Daoy (cell line): ENCODE measurements around the gene ZNF831. TPM values are rescaled to one million over a fixed set of nuclear protein-coding genes. Genes with fewer than 3 reads are reported as not detected.
A peak's percentile ranks its signal among the peaks of the same experiment; 100 is the strongest.

ENCODE experiments used
- DNase-seq: peaks from one replicate; pipeline ENCODE4 v3.0.0-alpha.2; 2015; ENCODE audit warnings: low read depth
- total RNA-seq: library from RNA; depleted of rRNA; stranded (reverse); fragments of >200 nt; shearing (Covaris generic); gene quantifications from 2 replicates; pipeline ENCODE4 v1.2.3, GENCODE V29; 2014

Gene ZNF831
- total RNA-seq, 1 experiment from 2014 or later = not detected

DNA sequence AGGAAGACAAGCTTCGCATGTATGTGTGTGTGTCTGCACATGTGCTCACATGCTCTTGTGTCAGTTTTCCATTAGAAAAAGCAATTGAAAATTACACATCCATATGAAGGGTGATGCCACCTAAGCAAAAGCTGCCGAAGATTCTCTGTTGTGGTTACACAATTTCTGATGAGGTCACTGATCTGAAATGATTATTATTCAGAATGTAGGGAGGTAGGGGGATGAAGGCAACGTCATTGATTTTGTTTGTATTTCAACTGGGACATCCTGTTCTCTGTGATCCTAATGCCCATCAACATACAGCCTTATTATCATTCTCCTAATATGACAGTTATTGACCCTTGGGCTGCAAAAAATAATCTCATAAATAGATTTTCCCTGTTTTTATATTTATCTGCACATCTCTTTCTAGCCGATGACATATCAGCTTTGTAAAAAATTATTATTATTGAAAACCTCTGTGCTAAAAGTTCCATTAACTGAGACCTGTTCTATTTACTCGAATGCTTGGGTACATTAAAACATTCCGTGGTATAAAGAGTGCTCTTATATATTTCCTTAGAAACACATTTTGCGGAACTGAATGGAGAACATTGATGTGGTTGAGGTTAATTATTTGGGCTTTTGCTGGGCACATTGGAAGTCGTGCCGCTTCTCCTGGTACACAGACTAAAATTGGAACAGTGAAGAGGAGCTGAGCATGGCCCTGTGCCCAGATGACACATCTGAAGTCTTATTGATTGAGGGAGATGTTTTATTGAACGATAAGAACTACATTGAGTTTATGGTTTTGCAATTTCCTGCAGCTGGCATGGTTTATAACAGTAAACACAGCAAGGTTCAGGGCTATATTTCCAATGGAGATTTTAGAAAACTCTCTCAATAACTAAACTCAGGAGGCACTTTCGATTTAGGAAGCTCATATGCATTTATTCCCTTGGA lies 51.3 kb downstream of the ZNF831 start:
- no peak for DNase-seq

DNA sequence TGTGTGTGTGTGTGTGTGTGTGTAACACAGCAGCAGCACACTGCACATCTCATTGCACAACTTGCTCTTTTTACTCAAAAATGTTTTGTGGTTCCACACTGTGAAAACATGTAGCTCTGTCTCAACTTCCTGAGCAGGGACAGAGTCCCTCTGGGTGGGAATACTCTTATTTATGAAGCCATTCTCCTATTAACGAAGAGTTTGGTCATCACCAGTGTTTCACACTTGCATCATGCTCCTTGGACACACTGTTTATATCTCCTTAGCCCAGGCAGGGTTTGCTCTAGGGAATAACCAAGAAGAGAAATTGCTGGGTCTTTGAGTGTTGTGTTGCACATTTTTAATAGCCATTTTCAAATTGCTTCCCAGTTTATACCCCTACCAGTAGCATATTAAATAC lies 53.6 kb downstream of the ZNF831 start:
- no peak for DNase-seq

DNA sequence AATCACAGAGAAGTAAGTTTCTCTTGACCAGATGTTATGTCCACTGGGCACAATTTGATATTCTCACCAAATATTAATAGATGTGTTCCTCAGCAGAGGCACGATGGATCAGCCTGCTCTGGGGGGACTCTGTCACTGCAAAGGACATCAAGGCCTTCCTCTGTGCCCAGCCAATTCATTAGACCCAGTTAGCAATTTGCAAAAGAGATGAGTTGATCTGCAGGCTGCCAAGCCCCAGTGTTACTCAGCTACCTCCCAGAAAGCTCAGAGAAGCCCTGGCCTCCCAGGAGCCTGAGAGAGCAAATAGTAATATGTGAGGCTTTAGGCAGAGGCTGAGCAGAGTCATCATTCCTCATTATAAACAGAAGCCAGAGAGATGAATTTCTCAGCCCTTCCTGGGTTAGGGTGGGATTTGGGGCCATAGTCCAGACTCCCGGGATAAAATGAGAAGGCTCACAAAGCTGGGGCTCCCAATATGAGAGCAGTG lies 54.2 kb downstream of the ZNF831 start:
- peak; percentile 41 for DNase-seq

DNA sequence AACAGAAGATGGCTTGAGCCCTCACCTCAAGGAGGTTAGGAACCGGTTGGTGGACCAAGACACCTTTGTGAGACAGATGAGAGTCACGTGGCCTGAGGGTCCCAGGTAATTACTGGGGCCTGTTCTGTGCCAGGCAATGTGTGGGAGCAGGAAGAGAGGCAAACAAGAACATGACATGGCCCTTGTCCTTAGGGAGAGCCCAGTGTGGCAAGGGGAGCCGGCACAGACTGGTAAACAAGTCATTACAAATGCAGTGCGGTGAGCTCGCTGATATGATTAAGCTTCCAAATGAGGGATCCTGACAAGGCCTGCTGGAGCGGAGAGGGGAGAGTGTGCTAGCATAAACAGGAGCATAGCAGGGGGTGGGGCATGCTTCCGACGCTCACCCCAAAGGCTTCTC lies 55.6 kb downstream of the ZNF831 start:
- no peak for DNase-seq

DNA sequence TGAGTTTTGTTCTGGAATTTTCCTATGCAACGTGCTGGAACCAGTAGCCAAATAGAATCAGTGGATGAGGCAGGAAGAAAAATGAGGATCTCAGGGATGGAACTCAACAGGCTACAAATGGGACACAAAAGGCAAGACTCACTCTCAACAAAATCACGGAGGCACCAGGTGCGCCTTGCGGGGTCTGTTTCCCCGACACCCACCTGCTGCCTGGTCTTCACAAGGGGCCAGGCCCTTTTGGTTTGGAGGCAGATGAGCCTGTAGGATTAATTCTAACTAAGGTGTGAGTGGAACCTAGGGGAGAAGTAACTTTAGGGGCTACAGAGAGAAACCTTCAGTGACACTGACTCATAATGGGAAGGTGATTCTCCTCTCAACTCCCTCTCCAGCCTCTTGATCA lies 56.5 kb downstream of the ZNF831 start:
- DNase-seq = no peak

DNA sequence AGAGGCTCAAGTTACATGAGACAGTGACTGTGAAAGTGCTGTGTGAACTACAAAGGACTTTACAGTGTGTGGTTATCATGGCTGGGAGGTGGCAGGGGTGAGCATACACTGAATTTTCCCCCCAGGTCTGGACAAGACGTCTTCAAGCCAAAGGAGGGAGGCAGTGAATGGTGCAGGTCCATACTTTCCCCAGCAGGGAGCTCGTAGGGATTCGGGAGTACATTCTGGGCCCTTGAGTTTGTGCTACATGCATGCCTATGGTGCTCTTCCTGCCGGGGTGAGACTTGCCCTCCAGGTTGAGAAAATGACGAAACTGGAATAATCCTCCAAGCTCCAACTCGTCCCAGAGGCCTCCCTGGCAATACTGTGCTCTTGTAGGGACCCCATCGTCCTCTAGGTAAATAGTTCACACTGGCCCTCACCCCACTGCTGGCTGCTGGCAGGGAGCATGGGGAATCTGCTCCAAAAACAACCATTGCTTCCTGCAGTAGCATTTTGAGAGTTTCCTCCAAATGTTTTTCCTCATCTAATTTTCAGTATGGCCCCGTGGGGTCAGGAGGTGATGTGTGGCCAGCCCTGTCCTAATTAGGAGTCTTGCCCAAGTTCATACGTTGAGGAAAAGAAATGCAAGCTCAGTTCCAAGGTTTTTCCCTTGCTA lies 57.6 kb downstream of the ZNF831 start:
- DNase-seq = peak; percentile 19

DNA sequence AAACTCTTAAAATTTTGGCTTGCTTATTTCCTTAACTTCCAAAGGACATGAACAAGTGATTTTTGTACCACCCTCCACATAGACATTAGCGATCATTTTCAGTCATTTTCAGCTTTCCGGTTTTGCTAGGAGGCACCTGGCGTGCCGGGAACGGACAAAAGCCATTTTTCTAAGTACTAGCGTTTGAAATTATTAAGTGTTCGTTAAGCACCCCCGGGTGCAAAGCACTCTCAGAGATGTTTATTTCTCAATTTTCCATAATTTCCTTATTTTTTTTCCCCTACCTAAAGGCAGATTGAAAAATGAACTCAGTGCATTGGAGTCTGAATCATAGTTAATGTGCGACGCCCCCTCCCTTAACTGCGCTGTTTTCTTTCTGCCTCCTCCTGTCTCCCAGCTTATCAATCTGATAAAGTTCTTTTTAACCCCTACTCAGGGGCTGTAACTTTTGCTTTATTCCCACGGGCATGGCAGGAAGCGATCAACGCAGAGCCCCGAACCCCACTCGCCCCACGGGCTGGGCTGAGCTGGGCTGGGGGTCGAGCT lies 58.2 kb downstream of the ZNF831 start:
- no peak for DNase-seq

DNA sequence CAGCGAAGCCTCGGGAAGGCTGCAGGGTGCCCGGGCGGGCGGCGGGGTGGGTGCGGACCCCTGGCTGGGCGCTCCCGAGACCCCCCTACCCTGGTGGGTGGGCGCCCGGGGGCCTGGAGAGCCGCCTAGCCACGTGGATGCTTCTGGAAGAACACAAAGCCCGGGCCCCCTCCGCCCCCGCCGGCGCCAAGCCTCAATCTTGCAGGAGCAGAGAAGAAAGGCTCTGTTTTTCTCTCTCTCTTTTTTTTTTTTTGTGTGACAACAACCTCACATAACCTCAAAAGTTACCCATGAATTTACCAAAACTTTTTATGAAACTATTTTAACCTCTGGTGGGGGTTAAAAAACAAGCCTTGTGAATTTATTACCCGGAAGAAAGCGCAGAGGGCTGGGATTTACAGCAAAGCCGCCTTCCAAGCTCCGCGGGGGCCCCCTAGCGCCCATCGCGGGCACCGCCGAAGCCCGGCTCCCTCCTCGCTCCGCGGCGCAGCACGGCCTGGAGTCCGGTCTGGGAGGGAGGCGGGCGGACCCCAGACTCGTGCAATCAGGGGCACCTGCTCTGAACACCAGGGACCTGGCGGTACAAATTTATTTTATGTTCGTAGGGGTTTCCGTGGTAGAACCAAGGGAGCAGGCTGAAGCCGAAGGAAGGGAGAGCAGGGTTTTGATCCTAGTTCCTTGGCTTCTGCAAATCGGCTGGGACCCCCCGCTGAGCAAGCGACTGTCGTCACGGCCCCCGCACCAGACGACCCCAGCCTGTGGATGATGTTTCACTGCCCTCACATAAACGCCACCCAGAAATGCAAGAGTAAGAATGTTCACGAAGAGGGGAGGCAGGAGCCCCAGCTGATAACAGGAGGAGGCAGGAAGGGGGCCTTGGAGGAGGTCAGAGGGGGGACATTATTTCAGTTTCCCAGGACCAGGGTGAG lies 58.9 kb downstream of the ZNF831 start:
- DNase-seq = peak; percentile 77

DNA sequence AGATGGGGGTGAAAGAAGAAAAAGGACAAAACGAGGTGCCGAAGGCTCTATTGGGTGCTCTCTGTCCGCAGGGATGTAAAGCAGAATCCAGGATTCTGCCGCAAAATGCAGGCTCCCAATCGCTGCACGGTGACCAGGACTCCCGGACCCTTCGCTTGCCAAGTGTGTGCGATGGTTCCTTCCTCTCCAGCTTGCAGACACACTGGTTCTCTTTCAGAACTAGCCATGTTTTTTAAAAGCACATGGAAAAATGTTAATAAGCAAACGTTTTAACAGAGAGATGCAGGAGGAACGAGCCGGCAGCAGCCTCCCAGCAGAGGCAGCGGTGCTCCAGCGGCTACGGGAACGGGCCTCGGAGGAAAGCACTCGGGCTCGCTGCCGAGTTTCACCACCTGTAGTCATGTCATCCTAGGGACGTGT lies 59.6 kb downstream of the ZNF831 start:
- DNase-seq = peak; percentile 36

DNA sequence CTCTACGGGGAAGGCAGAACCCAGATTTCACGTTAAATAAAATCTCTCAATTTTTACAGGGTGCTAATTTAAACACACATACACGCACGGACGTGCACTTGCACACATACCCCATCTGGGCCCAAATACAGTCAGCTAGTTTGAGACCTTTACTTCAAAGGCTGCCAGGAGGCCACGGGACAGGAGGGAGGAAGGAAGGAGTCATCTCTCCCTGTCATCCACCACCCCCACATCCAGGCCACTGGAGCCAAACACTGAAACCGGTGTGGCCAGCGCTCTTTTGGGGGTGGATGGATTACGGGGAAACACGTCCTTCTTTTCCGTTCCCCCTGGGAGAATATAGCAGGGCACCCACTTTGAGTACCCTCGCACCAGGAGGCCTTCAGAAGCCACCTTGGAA lies 60.1 kb downstream of the ZNF831 start:
- DNase-seq = no peak

DNA sequence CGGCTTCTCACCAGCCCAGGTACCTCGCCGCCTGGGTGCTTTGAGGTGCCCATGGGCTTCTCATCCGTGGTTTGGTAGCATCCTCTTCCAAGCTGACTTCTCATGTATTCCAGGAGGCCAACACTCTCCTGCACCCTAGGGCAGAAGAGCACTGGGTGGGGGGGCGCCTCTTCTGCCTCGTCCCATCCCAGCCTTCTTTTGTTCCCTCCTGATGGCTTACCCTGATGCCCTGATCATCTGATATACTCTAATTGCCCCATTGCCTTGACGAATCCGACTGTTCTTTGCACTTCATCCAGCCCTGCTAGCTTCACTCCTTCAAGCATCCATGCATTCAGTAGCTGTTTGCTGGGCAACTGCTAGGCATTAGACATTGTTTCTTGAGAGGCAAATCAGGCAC lies 60.6 kb downstream of the ZNF831 start:
- DNase-seq = no peak

DNA sequence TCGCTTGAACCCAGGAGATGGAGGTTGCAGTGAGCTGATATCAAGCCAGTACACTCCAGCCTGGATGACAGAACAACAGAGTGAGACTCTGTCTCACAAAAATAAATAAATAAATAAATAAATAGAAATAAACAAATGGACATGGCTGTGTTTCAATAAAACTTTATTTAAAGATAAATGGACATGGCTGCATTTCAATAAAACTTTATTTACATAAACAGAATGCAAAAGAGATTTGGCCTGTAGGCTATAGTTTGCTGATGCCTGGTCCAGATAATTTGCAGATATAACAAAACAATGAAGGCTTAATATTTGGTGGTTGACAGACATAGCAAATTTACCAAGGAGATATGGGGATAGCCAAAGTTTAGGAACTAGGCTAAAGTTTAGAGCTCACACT lies 66.8 kb downstream of the ZNF831 start:
- DNase-seq = no peak

DNA sequence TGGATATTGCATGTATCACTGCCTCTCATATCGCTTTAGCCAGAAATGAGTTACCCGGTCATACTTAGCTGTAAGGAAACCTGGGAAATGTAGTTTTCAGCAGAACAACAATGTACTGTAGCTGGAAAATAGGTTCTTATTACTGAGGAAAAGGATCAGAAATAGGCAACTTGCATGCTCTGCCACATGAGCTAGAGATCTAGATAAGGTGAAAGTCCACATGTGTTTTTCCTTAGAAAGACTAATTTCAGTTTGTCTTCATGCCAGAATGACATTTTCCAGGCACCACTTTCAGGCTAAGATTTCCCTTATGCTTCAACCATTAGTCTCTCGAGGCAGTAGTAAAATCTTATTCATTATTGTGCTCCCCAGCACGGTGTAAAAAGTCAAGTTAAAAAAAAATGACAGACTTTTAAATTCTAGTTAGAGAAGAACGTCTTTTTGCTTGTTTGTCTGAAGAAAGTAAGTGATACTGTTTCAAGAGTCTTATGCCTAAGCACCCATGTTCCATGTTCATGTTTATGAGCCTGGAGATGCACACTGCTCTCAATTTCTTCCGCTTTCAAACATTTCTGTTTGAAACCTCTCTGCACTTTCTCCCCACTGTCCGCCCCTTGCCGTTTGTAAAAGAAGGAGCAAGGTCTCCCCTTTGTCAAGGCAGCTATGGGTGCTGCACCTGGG lies 67.6 kb downstream of the ZNF831 start:
- no peak for DNase-seq

DNA sequence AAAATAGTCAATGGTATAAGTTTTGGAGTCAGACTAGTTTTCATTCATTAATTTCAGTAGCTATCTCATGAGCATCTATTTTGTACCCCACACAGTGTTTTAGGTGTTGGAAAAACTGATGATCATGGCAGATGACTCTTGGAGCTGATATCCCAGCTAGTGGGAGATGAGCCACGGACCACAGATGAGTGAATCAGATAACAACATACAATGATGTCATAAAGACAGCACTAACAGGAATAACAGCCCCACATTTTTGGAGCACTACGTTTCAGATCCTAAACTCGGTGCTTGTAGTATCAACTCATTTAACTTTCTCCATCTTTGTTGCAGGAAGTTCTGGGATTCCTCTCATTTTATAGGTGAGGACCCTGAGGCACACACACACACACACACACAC lies 69.0 kb downstream of the ZNF831 start:
- peak; percentile 40 for DNase-seq

DNA sequence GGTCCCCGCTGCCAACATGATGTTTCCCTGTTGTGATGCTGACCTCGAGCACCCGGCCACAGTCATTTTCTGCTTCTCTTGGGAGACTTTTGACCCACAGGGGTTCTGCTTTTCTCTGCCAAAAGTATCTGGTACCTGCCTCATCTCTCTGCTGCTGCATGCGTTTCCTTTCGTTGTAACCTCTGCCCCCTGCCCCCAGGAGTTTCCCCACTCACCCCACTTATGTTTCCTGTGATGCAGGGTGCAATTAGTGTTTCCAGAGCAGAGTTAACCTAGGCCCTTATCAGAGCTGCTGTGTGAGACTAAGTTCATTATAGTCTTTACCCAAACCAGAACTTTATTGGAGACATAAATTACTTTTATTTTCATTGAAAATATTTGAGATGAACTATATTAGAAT lies 71.6 kb downstream of the ZNF831 start:
- no peak for DNase-seq

DNA sequence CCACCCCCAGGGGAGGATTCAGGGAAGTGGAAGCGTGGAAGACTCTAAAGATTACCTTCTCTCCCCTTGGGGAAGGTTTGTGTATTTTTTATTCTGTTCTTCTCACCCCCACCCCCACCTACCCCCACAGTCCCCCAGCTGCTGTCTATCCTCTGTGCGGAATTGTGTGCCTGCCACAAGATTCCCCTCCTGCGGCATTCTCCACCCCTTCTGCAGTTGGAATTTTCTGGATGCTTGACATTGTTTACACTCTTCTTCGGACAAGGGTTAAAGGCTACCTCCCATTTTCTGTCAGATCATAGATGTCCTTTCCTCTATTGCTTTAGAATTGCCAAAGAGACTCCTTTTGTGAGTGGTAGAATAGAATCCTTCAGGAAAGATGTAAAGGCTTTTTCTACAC lies 76.4 kb downstream of the ZNF831 start:
- DNase-seq = no peak

DNA sequence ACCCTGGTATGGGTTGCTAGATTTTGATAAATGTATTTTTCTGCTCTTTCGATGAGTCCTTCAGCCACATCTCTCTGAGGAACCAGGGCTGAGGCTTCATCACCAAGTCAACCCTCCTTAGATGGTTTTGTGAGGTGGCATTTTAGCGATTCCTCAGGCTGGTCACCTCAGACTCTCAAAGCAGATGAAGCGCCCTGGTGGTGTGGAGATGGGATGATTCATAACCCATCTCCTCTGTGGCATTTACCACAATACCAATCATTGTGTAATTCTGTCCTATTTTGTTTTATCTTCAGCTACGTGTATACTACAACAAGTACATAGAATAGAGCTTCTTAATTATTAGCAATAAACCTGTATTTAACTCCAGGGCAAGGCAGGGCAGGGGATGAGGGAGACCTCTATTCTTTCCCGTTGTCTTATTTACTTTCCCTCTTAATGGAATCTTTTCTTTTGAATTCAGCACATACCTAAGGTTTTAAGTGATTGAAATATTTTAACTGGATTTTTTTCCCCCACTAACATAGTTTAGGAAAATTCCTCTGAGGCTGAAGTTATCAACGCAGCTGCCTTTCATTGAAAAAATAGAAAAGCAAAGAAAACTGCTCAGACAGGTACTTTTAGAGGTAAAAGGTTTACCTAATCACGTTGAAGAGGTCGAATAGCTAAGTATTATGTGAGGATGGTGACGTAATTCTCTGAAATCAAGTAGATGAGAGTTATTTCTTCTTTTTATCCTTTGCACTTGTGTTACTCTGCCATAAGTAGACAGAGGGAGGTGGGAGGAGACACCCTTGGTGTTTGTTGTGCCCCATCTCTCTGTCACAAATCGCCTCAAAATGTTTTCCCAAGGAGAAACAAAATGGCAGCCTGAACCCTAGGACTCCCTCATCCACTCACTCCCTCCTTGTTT lies 79.3 kb downstream of the ZNF831 start:
- peak; percentile 45 for DNase-seq

DNA sequence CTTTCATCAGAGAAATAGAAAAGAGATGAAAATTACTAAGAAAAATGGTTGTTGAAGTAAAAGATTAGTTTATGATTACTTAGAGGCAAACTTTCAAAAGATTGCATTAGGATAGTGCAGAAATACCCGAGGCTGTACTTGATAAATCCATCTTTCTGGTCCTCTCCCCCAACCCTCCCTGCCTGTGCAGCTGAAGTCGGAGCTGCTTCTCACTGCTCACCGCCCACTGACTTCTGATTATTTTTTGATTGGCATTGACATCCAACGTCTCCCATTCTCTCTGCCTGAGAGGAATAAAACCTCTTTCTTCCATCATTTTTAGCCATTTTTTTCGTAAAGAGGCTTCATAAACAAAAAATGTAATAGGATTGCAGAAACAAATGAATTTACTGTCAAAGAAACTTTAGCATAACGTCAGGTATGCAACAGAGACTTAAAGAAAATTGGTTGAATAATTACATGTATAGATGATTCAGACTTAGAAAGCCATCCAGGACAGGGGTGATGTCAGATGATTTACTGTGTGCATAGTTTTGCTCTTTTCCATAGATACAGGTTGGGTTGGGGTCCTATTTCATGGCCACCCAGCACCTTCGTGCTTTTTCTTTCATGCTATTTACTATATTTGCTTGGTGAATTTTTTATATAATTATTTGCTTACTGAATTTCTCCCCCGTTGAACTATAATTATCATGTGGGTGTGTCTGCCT lies 83.2 kb downstream of the ZNF831 start:
- no peak for DNase-seq
